Pons (tissue), 1 donor: ENCODE measurements around the gene VWCE.
"Not testable (repeated sequence)": the region's sequence is repeated elsewhere in the genome, so short reads cannot be mapped to it uniquely, and the experiment has no call there.

Source experiments
- DNase-seq: peaks from one replicate; pipeline ENCODE4 v3.0.0-alpha.2; 2016; ENCODE audit warnings: low spot score

Gene VWCE

DNA sequence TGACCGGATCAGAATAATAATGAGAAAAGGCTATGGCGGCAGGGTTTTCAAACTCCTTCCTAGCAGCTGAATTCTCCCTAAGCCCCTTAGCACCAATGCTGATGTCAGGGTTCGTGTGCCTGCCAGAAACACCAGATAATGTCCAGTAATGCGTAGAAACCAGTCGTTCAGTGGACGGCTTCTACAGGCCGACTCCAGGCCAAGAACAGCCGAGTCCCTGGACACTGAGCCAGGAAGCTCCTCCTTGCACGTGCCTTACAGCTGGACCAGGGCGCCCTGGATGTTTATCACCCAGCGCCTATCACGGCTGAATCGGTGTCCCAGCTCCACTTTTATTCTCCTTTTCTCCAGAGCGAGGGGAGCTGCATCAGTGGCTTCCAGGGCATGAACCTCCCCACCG, 82.9 kb downstream of the VWCE start:
- not testable (repeated sequence) for DNase-seq

GRCh38 chr11:61211327-61211952, 83.7 kb downstream of the VWCE start:
- DNase-seq = not testable (repeated sequence)

GRCh38 chr11:61210629-61211028, 84.5 kb downstream of the VWCE start:
- DNase-seq = not testable (repeated sequence)
